B cell (primary cell): ENCODE data around the gene CDH12. TPM values are rescaled to one million over a fixed set of nuclear protein-coding genes. Genes with fewer than 3 reads are reported as not detected.

Source experiments
- ATAC-seq: fragments of 200-7000 bp; cut with Tn5 transposase; one replicate; pipeline ENCODE4 v1.10.0; 2021; ENCODE audit warnings: low read depth, mild to moderate bottlenecking, moderate number of reproducible peaks, moderate library complexity
- CTCF ChIA-PET: fragments of 350-600 bp; sonication (Branson Sonifier 250); formaldehyde crosslinking; loops from one replicate; lab custom pipeline; 2021; ENCODE audit warnings: antibody characterized with exemption, inconsistent platforms; lab: Charles Lee
- POLR2A ChIA-PET: fragments of 350-600 bp; sonication (Branson Sonifier 250); formaldehyde crosslinking; loops from one replicate; lab custom pipeline; 2021; ENCODE audit warnings: antibody characterized with exemption; lab: Charles Lee
- DNase-seq: peaks from one replicate; pipeline ENCODE4 v3.0.0; 2013
- H2AFZ ChIP-seq: 2 replicates; pipeline ENCODE4 v1.6.1; 2012; ENCODE audit warnings: mild to moderate bottlenecking, low read depth, low read length; ENCODE audit not compliant: insufficient read depth, poor library complexity, severe bottlenecking
- H3K27ac ChIP-seq, 2 donors: 1 replicate in 1 of 2; 2 replicates in 1 of 2; pipeline ENCODE4 v1.5.1; 2012 to 2013; ENCODE audit warnings: low read length in 2 of 2, mild to moderate bottlenecking in 2 of 2, moderate library complexity in 1 of 2
- H3K27me3 ChIP-seq, 4 experiments: fragments of 200-600 bp in 1 of 4; sonication (generic) in 1 of 4; replicated peaks in 1 of 4; 1 replicate in 2 of 4; 2 replicates in 2 of 4; pipeline versions ENCODE4 v1.6.1 to v1.7.0; 2013 to 2016; ENCODE audit warnings: low read length in 3 of 4, mild to moderate bottlenecking in 2 of 4, mixed read lengths in 1 of 4, moderate library complexity in 1 of 4; ENCODE audit not compliant: insufficient read depth in 4 of 4, control insufficient read depth in 3 of 4; ENCODE audit errors: control extremely low read depth in 1 of 4
- H3K36me3 ChIP-seq, 2 experiments: replicated peaks in 1 of 2; 1 replicate in 1 of 2; 2 replicates in 1 of 2; pipeline versions ENCODE4 v1.6.1 to v1.7.1; 2013; ENCODE audit warnings: low read length in 1 of 2; ENCODE audit not compliant: insufficient read depth in 2 of 2, control insufficient read depth in 1 of 2; ENCODE audit errors: control extremely low read depth in 1 of 2, extremely low read depth in 1 of 2
- H3K4me1 ChIP-seq, 2 donors: fragments of 200-600 bp in 1 of 2; sonication (generic) in 1 of 2; 1 replicate in 1 of 2; 2 replicates in 1 of 2; pipeline versions ENCODE4 v1.5.1 to v1.6.1; 2013 to 2017; ENCODE audit warnings: low read length in 2 of 2; ENCODE audit not compliant: control insufficient read depth in 2 of 2, insufficient read depth in 2 of 2
- H3K4me2 ChIP-seq: replicated peaks from 2 replicates; pipeline ENCODE3; 2012; ENCODE audit warnings: mild to moderate bottlenecking, low read depth, low read length; ENCODE audit not compliant: poor library complexity, severe bottlenecking
- H3K4me3 ChIP-seq, 5 experiments: fragments of 200-600 bp in 1 of 5; sonication (generic) in 1 of 5; 1 replicate in 3 of 5; 2 replicates in 2 of 5; pipeline versions ENCODE4 v1.5.1 to v1.7.0; 2011 to 2016; ENCODE audit warnings: low read length in 4 of 5, mild to moderate bottlenecking in 4 of 5, low read depth in 2 of 5, control low read depth in 1 of 5, moderate library complexity in 1 of 5; ENCODE audit not compliant: insufficient read depth in 1 of 5; ENCODE audit errors: control extremely low read depth in 1 of 5, extremely low read depth in 1 of 5
- H3K79me2 ChIP-seq: fragments of 200-600 bp; sonication (generic); one replicate; pipeline ENCODE4 v1.6.0; 2016; ENCODE audit warnings: low read length; ENCODE audit not compliant: control insufficient read depth, insufficient read depth
- H3K9ac ChIP-seq: fragments of 200-600 bp; sonication (generic); 2 replicates; pipeline ENCODE4 v1.6.1; 2017; ENCODE audit warnings: mild to moderate bottlenecking, low read length, moderate library complexity
- H3K9me3 ChIP-seq, 3 donors: one replicate each; pipeline versions ENCODE4 v1.6.1 to v1.7.1; 2013; ENCODE audit warnings: low read length in 2 of 3; ENCODE audit not compliant: control insufficient read depth in 2 of 3, insufficient read depth in 1 of 3; ENCODE audit errors: control extremely low read depth in 1 of 3
- H4K20me1 ChIP-seq: 2 replicates; pipeline ENCODE4 v1.6.0; 2012; ENCODE audit warnings: mild to moderate bottlenecking, low read length; ENCODE audit not compliant: insufficient read depth, control insufficient read depth, poor library complexity, severe bottlenecking
- H3K27ac Mint-ChIP-seq: one replicate; pipeline ENCODE4 v1.8.0; 2021; ENCODE audit warnings: mixed read lengths
- H3K27me3 Mint-ChIP-seq: one replicate; pipeline ENCODE4 v1.8.0; 2021; ENCODE audit warnings: mixed read lengths
- H3K4me1 Mint-ChIP-seq: one replicate; pipeline ENCODE4 v1.8.0; 2021; ENCODE audit warnings: mixed read lengths
- H3K4me3 Mint-ChIP-seq: one replicate; pipeline ENCODE4 v1.8.0; 2021; ENCODE audit warnings: mixed read lengths
- H3K9me3 Mint-ChIP-seq: one replicate; pipeline ENCODE4 v1.8.0; 2022; ENCODE audit warnings: mixed read lengths; ENCODE audit not compliant: insufficient read depth
- CTCF ChIP-seq: fragments of 200-600 bp; IDR thresholded peaks from one replicate; pipeline ENCODE4 v1.8.0; 2022; ENCODE audit warnings: antibody characterized with exemption, mild to moderate bottlenecking
- EZH2 ChIP-seq: IDR thresholded peaks from 2 replicates; pipeline ENCODE4 v1.6.1; 2012; ENCODE audit warnings: borderline replicate concordance, low read depth, mild to moderate bottlenecking, moderate library complexity, low read length; ENCODE audit not compliant: insufficient read depth, poor library complexity, severe bottlenecking
- WGBS: methylation state at CpG from one replicate; pipeline ENCODE4 v1.1.5; 2013; ENCODE audit warnings: missing lambda C conversion rate; ENCODE audit not compliant: insufficient coverage; 5-methylcytosine and 5-hydroxymethylcytosine counted together
- intact Hi-C: fragments of 100-400 bp; cut with micrococcal nuclease; formaldehyde crosslinking; loops from one replicate; pipeline ENCODE4 v1.10.0; 2022
- polyA plus RNA-seq: library from polyadenylated mRNA; depleted of rRNA; stranded (reverse); fragments of >200 nt; gene quantifications from 2 replicates; pipeline ENCODE4 v1.2.3, GENCODE V29; 2012
- total RNA-seq, 2 donors: library from RNA; stranded (reverse); fragments of 120-200 nt in 1 of 2; gene quantifications; 1 replicate in 1 of 2; 2 replicates in 1 of 2; pipeline versions ENCODE4 v1.2.3 to v1.2.4, GENCODE V29; 2013 to 2022

Gene CDH12
- total and polyA plus RNA-seq, 2 donors (not counting 1 experiment from before 2014, with no cell fraction given) = not detected

GRCh38 chr5:21773456-21773855, 1079.7 kb downstream of the CDH12 start:
- TF ChIP-seq EZH2 = no peak
- TF ChIP-seq CTCF = no peak
- no peaks in the 10 kb centered on the region for H3K36me3 ChIP-seq
- no peak overlapping the region for H2AFZ ChIP-seq
- H3K27ac ChIP-seq = no peak overlapping the region
- H3K9me3 ChIP-seq = no peaks in the 10 kb centered on the region
- DNase-seq = no peak
- H3K9ac ChIP-seq = no peak overlapping the region
- ChIA-PET POLR2A (no interaction called here), CTCF (no interaction called here)
- Mint-ChIP-seq H3K9me3 (peaks cover 2% of the 10 kb centered on the region), H3K27me3 (no peaks in the 10 kb centered on the region), H3K4me3 (no peak overlapping the region), H3K4me1 (no peaks in the 10 kb centered on the region), H3K27ac (no peak overlapping the region)
- no peaks in the 10 kb centered on the region for H4K20me1 ChIP-seq
- intact Hi-C loops = no loop called here
- H3K4me3 ChIP-seq = no peak overlapping the region
- H3K27me3 ChIP-seq = no peaks in the 10 kb centered on the region
- WGBS = 73% methylated on average over 3 of the region's 3 CpGs
- no peak for ATAC-seq
- no peaks in the 10 kb centered on the region for H3K79me2 ChIP-seq
- no peaks in the 10 kb centered on the region for H3K4me1 ChIP-seq
- H3K4me2 ChIP-seq = no peak overlapping the region

- ChIA-PET CTCF (no interaction called here), POLR2A (no interaction called here)
- Histone ChIP-seq H2AFZ (no peak overlapping the region), H3K79me2 (no peaks in the 10 kb centered on the region), H3K4me2 (no peak overlapping the region), H4K20me1 (no peaks in the 10 kb centered on the region), H3K4me1 (no peaks in the 10 kb centered on the region), H3K4me3 (no peak overlapping the region), H3K27ac (no peak overlapping the region), H3K9ac (no peak overlapping the region), H3K27me3 (no peaks in the 10 kb centered on the region), H3K36me3 (no peaks in the 10 kb centered on the region), H3K9me3 (no peaks in the 10 kb centered on the region)
- H3K4me1 Mint-ChIP-seq = no peaks in the 10 kb centered on the region
- no CpG with 5 or more reads among the region's 1 CpG for WGBS
- ATAC-seq (no peak), DNase-seq (no peak)
- no peak overlapping the region for H3K27ac Mint-ChIP-seq
- no peaks in the 10 kb centered on the region for H3K9me3 Mint-ChIP-seq
- TF ChIP-seq EZH2 = no peak
- no peak for TF ChIP-seq CTCF
- no peaks in the 10 kb centered on the region for H3K27me3 Mint-ChIP-seq
- H3K4me3 Mint-ChIP-seq = no peak overlapping the region
- intact Hi-C loops = no loop called here
These were observed 1087.7 kb downstream of the CDH12 start for GRCh38 chr5:21765406-21765805.
